HG02623 (cell line): ENCODE data around the gene HS2ST1.

Experiments used
- ATAC-seq: cut with Tn5 transposase; IDR thresholded peaks from one replicate; pipeline ENCODE4 v1.9.1; 2021; ENCODE audit warnings: moderate library complexity; ENCODE audit not compliant: unreplicated experiment

The HS2ST1 gene

GRCh38 chr1:87132284-87132870 lies 217.9 kb downstream of the HS2ST1 start:
- ATAC-seq = peak; percentile 27

GRCh38 chr1:87134061-87134460 lies 219.6 kb downstream of the HS2ST1 start:
- no peak for ATAC-seq

- no peak for ATAC-seq
Measured at GRCh38 chr1:87134625-87135328, 220.3 kb downstream of the HS2ST1 start.

- ATAC-seq = no peak
Measured at GRCh38 chr1:87135329-87135712, 220.9 kb downstream of the HS2ST1 start.

- no peak for ATAC-seq
Measured at GRCh38 chr1:87136607-87137341, 222.3 kb downstream of the HS2ST1 start.

- ATAC-seq = no peak
Measured at GRCh38 chr1:87137342-87137739, 222.9 kb downstream of the HS2ST1 start.

- ATAC-seq = no peak
Measured at GRCh38 chr1:87140831-87141540, 226.6 kb downstream of the HS2ST1 start.

GRCh38 chr1:87141556-87141955 lies 227.1 kb downstream of the HS2ST1 start:
- ATAC-seq = no peak

- no peak for ATAC-seq
Measured at GRCh38 chr1:87143413-87144135, 229.1 kb downstream of the HS2ST1 start.

- ATAC-seq = no peak
Measured at GRCh38 chr1:87144316-87144895, 230.0 kb downstream of the HS2ST1 start.

- ATAC-seq = no peak
Measured at GRCh38 chr1:87144981-87145380, 230.5 kb downstream of the HS2ST1 start.

GRCh38 chr1:87146538-87146937 lies 232.1 kb downstream of the HS2ST1 start:
- ATAC-seq = no peak

GRCh38 chr1:87146986-87147385 lies 232.6 kb downstream of the HS2ST1 start:
- ATAC-seq = no peak

- ATAC-seq = no peak
Measured at GRCh38 chr1:87147851-87148250, 233.4 kb downstream of the HS2ST1 start.

- ATAC-seq = no peak
Measured at GRCh38 chr1:87148661-87149060, 234.2 kb downstream of the HS2ST1 start.

GRCh38 chr1:87149241-87150041 lies 235.0 kb downstream of the HS2ST1 start:
- no peak for ATAC-seq

GRCh38 chr1:87150143-87150542 lies 235.7 kb downstream of the HS2ST1 start:
- no peak for ATAC-seq

GRCh38 chr1:87151500-87152421 lies 237.3 kb downstream of the HS2ST1 start:
- ATAC-seq = peak; percentile 61

GRCh38 chr1:87154384-87154783 lies 239.9 kb downstream of the HS2ST1 start:
- ATAC-seq = no peak
